NT2/D1 (cell line): Measurements from ENCODE around the gene MYO1E.

ENCODE experiments used
- SUZ12 ChIP-seq: IDR thresholded peaks from 2 replicates; pipeline ENCODE4 v1.6.1; 2011; ENCODE audit not compliant: insufficient read length, insufficient read depth; ENCODE audit errors: extremely low read depth
- YY1 ChIP-seq: IDR thresholded peaks from 2 replicates; pipeline ENCODE4 v1.6.1; 2011; ENCODE audit not compliant: insufficient read length, insufficient read depth
- ZNF274 ChIP-seq: IDR thresholded peaks from 2 replicates; pipeline ENCODE4 v1.6.1; 2011; ENCODE audit warnings: mild to moderate bottlenecking, low read depth, low read length

DNA sequence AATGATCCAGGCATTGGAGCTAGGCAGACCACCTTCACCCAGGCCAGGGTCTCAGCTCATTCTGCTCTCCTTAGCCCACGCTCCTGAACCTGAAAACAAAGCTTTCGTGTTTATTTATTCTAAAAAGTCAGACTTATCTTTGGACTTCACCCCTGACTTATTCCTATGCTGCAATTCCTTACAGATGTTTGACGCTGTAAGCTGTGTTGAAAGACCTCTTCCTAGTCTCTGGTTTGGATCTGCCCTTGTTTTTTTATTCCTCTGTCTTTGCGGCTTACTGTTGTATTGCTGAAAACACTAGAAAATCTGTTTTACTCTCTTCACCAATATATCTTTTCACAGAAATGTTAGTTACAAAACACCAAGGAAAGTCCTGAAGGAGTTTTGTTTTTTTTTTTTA is 206.5 kb downstream of the MYO1E start:
- TF ChIP-seq YY1: no peak
- TF ChIP-seq ZNF274: no peak
- no peak for TF ChIP-seq SUZ12
